Osteocyte (in vitro differentiated cells): ENCODE data around the gene DLG2. TPM values are rescaled to one million over a fixed set of nuclear protein-coding genes. Genes with fewer than 3 reads are reported as not detected.

Source experiments
- DNase-seq: peaks from one replicate; pipeline ENCODE4 v3.0.0; 2021; ENCODE audit warnings: mixed read lengths; ENCODE audit not compliant: unreplicated experiment; ENCODE audit errors: extremely low spot score
- H3K27ac Mint-ChIP-seq: one replicate; pipeline ENCODE4 v1.8.0; 2021; ENCODE audit warnings: mild to moderate bottlenecking, mixed read lengths; ENCODE audit not compliant: unreplicated experiment
- H3K27me3 Mint-ChIP-seq: one replicate; pipeline ENCODE4 v1.8.0; 2021; ENCODE audit warnings: mixed read lengths; ENCODE audit not compliant: unreplicated experiment
- H3K36me3 Mint-ChIP-seq: one replicate; pipeline ENCODE4 v1.8.0; 2021; ENCODE audit warnings: mixed read lengths; ENCODE audit not compliant: unreplicated experiment
- H3K4me1 Mint-ChIP-seq: one replicate; pipeline ENCODE4 v1.8.0; 2021; ENCODE audit warnings: mixed read lengths; ENCODE audit not compliant: unreplicated experiment
- H3K4me3 Mint-ChIP-seq: one replicate; pipeline ENCODE4 v1.8.0; 2021; ENCODE audit warnings: mild to moderate bottlenecking, moderate library complexity, mixed read lengths; ENCODE audit not compliant: unreplicated experiment
- H3K9me3 Mint-ChIP-seq: one replicate; pipeline ENCODE4 v1.8.0; 2021; ENCODE audit warnings: mixed read lengths; ENCODE audit not compliant: unreplicated experiment
- CTCF ChIP-seq: fragments of 200-600 bp; sonication (generic); IDR thresholded peaks from 2 replicates; pipeline ENCODE4 v1.5.0; 2021; ENCODE audit warnings: antibody characterized with exemption, mild to moderate bottlenecking, moderate library complexity
- total RNA-seq: library from RNA; stranded (reverse); gene quantifications from 2 replicates; pipeline ENCODE4 v1.2.1, GENCODE V29; 2021

Gene DLG2
- total RNA-seq, 1 donor from 2014 or later: 2.1 TPM

DNA sequence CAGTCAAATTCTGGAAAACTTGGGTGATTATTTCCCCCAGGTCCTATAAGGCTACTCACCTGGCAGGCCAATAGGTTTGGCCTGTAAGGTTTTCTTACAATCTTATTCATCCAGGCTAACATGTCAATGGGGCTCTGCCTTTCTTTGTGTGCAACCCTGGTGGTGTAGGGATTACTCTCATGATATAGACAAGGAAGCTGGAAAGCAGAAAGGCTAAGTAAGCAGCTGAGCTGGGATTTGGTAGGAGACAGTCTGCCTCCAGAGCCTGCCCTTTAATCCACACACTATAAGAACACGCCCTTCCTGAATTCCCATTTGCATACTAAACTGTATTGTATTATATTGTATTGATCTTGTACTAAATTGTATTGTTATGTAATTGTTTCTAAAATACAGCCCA lies 1967.7 kb downstream of the DLG2 start:
- H3K36me3 Mint-ChIP-seq: no peaks in the 10 kb centered on the region
- H3K27ac Mint-ChIP-seq: no peak overlapping the region
- no peaks in the 10 kb centered on the region for H3K4me1 Mint-ChIP-seq
- no peaks in the 10 kb centered on the region for H3K27me3 Mint-ChIP-seq
- H3K4me3 Mint-ChIP-seq: no peak overlapping the region
- no peak for DNase-seq
- no peak for TF ChIP-seq CTCF
- H3K9me3 Mint-ChIP-seq: no peaks in the 10 kb centered on the region

DNA sequence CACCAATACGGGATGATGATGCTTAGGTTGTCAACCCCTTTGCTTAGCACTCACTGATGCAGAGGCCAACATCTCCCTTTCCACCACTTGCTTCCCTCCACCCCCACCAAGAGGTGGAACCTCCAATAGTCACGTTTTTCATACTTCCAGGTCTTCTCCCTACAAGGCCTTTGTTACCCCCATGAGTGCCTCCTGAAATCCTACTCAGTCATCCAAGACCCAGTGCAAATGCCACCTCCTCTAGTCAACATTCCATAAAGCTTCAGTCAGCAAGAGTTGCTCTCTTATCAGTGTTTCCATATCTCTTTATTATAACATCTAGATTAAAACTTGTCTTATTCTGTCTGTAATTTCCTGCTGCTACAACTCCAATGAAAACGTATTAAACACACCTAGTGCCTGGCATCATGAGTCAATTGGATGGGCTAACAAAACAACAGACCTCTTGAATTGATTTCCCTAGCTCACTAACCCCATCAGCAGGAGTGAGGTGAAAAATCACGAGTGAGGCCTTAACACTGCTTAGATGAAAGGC lies 1970.3 kb downstream of the DLG2 start:
- DNase-seq: no peak
- no peak overlapping the region for H3K4me3 Mint-ChIP-seq
- H3K36me3 Mint-ChIP-seq: no peaks in the 10 kb centered on the region
- no peak for TF ChIP-seq CTCF
- no peaks in the 10 kb centered on the region for H3K27me3 Mint-ChIP-seq
- H3K9me3 Mint-ChIP-seq: no peaks in the 10 kb centered on the region
- no peaks in the 10 kb centered on the region for H3K4me1 Mint-ChIP-seq
- H3K27ac Mint-ChIP-seq: no peak overlapping the region

- Mint-ChIP-seq H3K9me3 (no peaks in the 10 kb centered on the region), H3K27me3 (no peaks in the 10 kb centered on the region), H3K36me3 (no peaks in the 10 kb centered on the region), H3K4me1 (no peaks in the 10 kb centered on the region), H3K4me3 (no peak overlapping the region), H3K27ac (no peak overlapping the region)
- TF ChIP-seq CTCF: no peak
- DNase-seq: no peak
These were observed 1971.2 kb downstream of the DLG2 start for GRCh38 chr11:83655976-83656375.

DNA sequence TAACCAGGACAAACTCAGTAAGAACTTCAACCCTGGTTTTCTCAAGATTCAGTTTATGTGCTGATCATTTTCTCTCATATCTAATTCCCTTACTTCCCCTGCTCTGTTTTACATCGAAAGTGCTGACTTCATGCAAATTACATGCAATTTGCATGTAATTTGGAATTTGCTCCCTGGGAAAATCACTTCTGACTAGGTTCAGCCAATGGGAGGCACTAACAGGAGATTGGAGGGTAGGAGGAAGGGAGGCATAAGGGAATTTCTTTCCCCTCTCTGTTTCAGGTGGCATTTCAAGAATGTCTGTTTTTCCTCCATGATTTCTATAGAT lies 1977.7 kb downstream of the DLG2 start:
- TF ChIP-seq CTCF: no peak
- no peaks in the 10 kb centered on the region for H3K36me3 Mint-ChIP-seq
- no peak for DNase-seq
- no peaks in the 10 kb centered on the region for H3K9me3 Mint-ChIP-seq
- no peak overlapping the region for H3K4me3 Mint-ChIP-seq
- no peaks in the 10 kb centered on the region for H3K4me1 Mint-ChIP-seq
- H3K27me3 Mint-ChIP-seq: no peaks in the 10 kb centered on the region
- H3K27ac Mint-ChIP-seq: no peak overlapping the region

GRCh38 chr11:83648610-83649527 lies 1978.3 kb downstream of the DLG2 start:
- H3K36me3 Mint-ChIP-seq: no peaks in the 10 kb centered on the region
- no peak for TF ChIP-seq CTCF
- no peak for DNase-seq
- H3K27me3 Mint-ChIP-seq: no peaks in the 10 kb centered on the region
- no peaks in the 10 kb centered on the region for H3K9me3 Mint-ChIP-seq
- no peaks in the 10 kb centered on the region for H3K4me1 Mint-ChIP-seq
- no peak overlapping the region for H3K4me3 Mint-ChIP-seq
- no peak overlapping the region for H3K27ac Mint-ChIP-seq
